Pulmonary artery endothelial cell (primary cell): Measurements from ENCODE around the gene TNFRSF8. TPM values are rescaled to one million over a fixed set of nuclear protein-coding genes. Genes with fewer than 3 reads are reported as not detected.
A peak's percentile ranks its signal among the peaks of the same experiment; 100 is the strongest.

Source experiments
- DNase-seq: peaks from one replicate; pipeline ENCODE4 v3.0.0-alpha.2; 2011; ENCODE audit warnings: low read depth, low spot score
- total RNA-seq: library from RNA; depleted of rRNA; stranded (reverse); fragments of >200 nt; gene quantifications from 2 replicates; pipeline ENCODE4 v1.2.3, GENCODE V29; 2014

TNFRSF8 gene
- total RNA-seq, 1 donor from 2014 or later: 0.20 TPM

DNA sequence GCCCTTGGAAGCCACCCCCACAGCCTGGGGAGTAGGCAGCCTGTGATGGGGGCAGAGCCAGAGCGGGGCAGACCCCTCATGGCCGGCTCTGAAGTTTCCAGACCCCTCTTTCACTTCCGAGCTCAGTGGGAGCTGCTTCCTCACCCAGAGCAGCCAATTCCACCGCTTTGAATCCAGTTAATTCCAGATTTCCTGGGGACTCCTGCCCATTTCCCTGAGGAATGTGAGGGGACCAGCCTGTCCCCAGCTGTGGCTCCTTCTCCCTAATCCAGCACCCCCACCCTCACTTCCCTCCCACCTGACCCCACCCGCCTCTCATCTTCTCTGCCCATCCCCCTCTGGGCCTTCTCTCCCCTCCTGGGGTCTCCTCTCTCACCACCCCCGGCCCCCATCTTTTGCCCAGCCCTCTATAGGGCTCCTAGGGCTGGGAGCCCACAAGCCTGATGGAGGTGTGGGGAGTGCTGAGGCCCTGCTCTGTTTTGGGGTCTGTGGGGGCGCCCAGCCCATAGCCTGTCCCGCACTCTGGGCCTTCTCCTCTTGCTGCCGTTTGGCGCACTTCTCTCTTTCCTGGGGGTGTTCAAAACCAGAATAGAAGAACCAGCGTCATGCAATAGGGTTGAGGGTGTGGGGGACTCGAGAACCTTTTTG lies 77.5 kb downstream of the TNFRSF8 start:
- DNase-seq: no peak

DNA sequence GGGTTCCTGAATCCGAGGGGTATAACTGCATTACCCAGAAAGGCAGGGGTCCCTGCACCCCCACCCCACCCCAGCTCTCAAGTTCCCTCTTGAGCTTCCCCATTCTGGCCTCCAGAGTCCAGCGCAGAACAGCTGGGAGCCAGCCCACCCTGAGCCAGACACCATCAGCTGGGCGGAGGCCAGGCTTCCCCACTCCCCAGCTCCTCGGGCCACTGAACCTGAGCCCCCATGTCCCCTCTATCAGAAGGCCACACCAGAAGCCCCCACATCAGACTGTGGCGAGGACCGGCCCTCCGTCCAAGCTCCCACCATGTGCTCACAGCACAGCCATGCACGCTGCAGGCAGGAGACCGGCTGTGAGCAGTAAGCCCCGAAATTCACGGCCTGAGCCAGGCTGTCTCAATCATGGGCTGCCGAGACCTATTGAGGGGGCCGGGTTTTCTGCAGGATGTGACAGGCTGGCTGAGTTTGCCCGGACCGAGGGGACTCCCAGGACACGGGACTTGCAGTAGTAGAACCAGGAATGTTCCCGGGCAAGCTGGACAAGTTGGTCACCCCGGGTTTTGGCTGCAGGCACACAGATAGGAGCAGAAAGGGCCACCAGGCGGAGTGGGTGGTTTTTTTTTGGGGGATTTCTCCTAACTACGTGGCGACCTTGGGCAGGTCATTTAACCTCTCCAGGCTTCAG lies 78.2 kb downstream of the TNFRSF8 start:
- no peak for DNase-seq

DNA sequence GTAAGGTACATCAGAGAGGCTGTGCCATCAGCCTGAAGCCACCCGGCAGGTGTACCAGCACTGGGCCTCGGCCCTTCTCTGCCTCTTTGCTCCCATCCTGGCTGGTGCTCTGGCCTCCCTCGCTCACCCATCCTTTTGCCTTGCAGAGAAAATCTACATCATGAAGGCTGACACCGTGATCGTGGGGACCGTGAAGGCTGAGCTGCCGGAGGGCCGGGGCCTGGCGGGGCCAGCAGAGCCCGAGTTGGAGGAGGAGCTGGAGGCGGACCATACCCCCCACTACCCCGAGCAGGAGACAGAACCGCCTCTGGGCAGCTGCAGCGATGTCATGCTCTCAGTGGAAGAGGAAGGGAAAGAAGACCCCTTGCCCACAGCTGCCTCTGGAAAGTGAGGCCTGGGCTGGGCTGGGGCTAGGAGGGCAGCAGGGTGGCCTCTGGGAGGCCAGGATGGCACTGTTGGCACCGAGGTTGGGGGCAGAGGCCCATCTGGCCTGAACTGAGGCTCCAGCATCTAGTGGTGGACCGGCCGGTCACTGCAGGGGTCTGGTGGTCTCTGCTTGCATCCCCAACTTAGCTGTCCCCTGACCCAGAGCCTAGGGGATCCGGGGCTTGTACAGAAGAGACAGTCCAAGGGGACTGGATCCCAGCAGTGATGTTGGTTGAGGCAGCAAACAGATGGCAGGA lies 79.2 kb downstream of the TNFRSF8 start:
- no peak for DNase-seq

DNA sequence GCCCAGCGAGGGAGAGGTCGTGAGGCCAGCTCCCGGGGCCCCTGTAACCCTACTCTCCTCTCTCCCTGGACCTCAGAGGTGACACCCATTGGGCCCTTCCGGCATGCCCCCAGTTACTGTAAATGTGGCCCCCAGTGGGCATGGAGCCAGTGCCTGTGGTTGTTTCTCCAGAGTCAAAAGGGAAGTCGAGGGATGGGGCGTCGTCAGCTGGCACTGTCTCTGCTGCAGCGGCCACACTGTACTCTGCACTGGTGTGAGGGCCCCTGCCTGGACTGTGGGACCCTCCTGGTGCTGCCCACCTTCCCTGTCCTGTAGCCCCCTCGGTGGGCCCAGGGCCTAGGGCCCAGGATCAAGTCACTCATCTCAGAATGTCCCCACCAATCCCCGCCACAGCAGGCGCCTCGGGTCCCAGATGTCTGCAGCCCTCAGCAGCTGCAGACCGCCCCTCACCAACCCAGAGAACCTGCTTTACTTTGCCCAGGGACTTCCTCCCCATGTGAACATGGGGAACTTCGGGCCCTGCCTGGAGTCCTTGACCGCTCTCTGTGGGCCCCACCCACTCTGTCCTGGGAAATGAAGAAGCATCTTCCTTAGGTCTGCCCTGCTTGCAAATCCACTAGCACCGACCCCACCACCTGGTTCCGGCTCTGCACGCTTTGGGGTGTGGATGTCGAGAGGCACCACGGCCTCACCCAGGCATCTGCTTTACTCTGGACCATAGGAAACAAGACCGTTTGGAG lies 80.0 kb downstream of the TNFRSF8 start:
- no peak for DNase-seq

DNA sequence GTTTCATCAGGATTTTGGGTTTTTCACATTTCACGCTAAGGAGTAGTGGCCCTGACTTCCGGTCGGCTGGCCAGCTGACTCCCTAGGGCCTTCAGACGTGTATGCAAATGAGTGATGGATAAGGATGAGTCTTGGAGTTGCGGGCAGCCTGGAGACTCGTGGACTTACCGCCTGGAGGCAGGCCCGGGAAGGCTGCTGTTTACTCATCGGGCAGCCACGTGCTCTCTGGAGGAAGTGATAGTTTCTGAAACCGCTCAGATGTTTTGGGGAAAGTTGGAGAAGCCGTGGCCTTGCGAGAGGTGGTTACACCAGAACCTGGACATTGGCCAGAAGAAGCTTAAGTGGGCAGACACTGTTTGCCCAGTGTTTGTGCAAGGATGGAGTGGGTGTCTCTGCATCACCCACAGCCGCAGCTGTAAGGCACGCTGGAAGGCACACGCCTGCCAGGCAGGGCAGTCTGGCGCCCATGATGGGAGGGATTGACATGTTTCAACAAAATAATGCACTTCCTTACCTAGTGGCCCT lies 80.6 kb downstream of the TNFRSF8 start:
- DNase-seq: peak; percentile 57

DNA sequence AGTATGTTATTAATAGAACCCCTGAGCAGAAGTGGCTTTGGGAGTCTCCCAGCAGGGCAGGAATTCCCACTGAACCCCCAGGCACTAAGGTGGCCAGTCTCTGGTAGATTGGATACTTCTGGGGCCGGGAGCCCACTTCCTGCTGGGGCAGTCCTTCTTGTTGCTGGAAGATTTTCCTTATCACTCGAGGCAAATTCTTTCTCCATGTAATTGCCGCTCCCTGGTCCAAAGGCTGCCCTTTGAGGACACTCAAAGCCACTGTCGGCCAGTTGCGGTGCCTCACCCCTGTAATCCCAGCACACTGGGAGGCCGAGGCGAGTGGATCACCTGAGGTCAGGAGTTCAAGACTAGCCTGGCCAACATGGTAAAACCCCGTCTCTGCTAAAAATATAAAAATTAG lies 81.1 kb downstream of the TNFRSF8 start:
- DNase-seq: no peak

DNA sequence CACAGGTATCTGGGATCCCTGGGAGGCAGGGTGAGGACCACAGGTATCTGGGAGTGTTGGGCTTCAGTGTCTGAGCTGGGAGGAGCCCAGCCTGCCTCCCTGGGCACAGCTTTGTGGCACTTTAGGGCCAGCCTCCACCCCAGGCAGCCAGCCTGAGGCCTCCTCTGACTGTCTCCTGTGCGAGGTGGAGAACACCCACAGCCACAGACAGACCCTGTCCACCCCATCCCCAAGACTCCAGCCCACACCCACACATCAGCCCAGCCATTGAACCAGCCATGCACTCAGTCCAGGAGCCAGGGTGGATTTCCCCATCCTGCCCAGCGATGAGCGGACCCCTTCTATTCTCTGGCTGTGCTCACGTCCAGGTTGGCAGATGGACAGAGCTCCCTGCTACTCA lies 81.9 kb downstream of the TNFRSF8 start:
- DNase-seq: no peak

DNA sequence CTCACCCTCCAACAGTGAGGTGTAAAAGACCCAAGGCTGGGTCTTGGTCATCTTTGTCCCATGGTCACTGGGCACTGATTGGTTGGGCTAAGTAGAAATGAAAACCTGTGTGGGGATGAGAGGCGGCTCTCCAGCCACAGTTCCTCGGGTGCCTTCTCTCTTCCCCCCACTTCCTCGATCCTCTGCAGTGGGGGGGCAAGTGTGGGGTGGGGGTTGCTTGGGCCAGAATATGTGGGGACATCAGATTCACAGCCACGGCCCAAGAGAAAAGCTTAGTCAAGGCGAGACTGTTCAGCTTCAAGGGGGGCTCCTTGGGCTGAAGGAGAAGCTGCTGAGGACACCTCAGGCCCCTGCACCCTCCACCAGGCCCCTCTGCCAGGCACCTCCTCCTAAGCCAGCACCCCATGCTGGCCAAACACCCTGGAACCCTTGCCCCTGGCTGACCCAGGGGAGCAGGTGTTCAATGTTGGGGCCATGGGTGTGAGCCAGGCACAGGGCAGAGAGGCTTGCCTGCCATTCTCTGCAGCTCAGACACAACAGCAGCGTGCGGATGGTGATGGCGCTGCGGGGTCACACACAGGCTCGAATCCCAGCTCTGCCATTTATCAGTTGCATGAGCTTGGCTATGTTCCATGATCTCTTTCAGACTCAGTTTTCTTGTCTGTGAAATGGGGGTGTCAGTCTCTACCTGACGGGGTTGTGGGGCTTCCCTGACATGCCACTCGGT lies 82.7 kb downstream of the TNFRSF8 start:
- no peak for DNase-seq

DNA sequence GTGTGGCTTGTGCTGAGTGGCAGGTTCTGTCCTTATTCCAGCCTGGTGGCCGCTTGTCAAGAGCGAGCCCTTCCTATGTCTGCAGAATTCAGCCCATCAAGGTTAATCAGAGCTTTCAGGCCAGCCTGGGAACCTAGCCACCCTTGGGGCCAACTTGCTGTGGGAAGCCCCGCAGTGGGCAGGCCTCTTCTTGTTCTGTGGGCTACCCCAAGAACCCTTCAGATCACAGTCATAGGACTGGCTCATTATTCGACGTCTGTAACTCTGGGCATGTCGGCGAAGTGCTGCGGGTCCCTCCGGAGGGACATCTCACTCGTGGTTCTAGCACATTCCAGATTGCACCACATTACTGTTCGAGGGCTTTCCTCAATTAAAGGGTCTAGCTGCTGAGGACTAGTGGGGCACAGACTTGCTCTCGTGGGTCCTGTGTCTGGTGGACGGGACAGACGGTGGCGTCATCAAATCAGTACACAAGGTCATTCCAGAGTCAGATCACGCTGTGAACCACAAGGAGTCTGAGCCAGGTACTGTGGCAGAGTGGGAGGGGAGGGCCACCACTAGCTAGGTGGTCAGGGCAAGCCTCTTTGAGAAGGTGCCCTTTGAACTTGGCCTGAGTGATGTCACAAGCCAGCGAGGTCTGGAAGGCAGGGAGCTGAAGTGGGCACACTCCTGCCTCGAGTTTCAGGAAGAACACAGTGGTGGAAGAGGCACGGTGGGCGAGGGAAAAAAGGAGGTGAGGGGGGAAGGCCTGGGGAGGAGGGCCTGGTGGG lies 83.4 kb downstream of the TNFRSF8 start:
- no peak for DNase-seq

DNA sequence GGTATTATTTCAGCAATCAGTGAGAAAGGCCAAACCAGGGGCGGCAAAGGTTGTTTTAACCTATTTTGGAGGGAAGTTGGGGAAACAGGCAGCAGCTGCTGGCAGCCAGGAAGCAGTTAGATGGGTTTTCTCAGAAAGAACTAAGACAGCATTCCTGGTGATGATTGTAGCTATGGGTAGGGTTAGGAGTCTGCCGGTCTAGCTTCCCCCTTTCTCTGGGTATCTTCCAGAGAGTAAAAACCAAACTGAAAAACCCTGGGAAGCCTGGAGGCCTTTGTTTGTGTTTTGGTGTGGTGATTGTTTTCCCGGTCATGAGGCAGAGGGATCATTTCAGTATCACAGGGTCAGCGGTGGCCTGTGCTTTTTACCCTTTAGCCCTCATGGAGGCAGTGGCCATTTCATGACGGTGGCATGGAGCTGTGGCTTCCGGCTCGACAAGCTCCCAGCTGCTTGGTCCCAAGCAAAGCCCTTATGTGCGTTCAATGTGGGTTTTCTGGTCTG lies 84.1 kb downstream of the TNFRSF8 start:
- DNase-seq: no peak

DNA sequence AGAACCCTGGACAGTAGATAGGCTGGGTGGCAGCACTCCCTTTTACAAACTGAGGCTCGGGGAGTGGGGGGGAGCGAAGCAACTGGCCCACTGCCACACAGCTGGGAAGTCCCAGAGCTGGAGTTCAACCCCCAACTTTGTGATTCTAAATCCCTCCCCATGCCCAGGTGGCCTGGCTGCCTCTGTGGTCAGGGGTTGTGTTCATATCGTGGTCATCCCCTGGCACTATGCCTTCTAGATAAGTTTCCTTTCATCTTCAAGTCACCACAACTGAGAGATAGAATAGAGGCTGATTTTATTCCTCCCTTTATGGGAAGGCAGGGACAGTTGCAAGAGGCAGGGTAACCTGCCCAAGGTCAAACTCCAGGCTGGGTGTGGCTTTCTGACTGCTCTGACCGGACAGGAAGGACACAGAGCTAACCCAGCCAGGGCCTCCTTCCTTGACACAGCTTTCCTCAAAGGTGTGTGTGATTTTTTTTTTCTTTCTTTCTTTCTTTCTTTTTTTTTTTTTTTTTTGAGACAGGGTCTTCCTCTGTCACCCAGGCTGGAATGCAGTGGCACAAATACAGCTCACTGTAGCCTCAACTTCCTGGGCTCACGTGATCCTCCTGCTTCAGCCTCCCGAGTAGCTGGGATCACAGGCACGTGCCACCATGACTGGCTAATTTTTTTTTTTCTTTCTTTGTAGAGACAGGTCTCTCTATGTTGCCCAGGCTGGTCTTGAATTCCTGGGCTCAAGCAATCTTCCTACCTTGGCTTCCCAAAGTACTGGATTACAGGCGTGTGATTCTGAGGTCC lies 85.3 kb downstream of the TNFRSF8 start:
- DNase-seq: no peak

DNA sequence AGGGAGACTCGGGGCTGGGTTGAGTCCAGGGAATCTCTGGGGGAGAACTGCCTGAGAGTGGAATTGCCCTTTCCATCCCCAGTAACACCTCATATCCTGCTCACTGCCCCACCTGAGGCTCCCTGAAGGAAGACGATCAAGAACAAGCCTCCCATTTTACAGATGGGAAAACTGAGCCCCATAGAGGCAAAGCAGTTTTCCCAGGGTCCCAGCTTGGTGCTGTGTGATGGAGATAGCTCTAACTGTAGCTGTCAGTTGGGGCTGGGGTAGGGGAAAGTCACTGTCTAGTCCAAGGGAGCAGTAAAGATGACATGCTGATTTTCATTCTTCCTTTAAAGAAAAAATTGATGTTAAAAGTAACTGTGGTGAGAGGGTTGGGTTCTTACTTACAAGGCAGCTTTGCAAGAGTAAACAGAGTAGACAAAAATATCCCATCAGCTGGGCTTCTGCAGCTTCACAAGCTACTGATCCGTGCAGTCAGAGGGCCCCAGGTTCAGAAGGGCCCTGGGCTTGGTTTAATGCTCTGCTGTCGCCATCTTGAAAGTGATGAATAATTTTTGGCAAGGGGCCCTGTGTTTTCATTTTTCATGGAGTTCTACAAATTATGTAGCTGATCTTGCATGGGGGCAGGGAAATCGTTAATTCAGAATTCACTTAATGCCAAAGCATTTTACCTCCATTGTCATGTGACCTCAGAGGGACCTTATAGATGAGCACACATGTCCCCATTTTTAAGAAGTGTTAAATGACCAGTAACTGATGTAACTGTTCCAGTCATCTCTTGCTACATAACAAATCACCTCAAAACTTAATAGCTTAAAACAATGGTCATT lies 86.1 kb downstream of the TNFRSF8 start:
- DNase-seq: no peak

DNA sequence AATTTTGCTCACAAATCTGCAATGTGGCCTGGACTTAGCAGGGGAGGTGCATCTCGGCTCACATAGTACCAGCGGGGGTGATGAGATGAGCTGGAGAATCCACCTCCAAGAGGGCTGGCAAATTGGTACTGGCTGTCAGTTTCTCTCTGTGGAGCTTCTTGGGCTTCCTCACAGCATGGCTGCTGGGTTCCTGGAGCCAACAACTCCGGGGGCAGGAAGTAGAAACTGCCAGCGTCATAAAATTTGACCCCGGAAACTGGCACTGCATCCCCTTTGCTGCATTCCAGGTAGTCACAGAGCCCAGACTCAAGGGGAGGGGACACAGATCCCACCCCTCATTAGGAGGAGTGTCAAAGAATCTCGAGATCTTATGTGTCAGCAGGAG lies 86.7 kb downstream of the TNFRSF8 start:
- no peak for DNase-seq

DNA sequence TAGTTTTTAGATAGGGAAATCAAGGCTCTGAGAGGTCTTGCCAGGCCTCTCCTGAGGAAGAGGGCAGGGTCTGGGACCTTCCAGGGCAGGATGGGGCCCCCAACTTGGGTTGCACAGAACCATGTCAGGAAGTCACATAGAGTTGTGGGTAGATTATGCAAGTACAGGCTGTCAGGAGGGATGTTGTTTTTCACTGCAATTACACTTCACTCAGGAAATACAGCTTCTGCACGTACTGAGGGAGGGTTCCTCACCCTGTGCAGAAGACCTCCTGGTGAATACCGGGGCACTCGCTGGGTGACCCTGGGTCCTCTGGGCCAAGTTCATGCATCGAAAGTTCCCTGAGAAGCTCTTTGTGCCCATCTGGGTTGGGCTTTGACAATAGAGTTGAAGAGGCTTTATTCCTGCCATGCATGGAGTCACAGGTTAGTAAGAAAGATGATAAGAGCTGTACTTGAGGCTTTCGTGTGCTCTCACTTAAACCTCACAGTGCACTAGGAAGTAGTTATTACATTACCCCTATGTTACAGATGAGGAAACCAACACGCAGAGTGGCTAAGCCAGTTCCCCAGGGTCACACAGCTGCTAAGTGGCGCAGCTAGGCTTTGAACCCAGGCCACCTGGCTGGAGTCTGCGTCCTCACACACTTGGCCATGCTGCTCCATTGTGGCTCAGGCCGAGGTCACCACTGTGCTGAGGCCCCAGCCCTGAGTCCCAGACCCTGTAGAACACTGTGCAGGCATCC lies 87.5 kb downstream of the TNFRSF8 start:
- DNase-seq: no peak

DNA sequence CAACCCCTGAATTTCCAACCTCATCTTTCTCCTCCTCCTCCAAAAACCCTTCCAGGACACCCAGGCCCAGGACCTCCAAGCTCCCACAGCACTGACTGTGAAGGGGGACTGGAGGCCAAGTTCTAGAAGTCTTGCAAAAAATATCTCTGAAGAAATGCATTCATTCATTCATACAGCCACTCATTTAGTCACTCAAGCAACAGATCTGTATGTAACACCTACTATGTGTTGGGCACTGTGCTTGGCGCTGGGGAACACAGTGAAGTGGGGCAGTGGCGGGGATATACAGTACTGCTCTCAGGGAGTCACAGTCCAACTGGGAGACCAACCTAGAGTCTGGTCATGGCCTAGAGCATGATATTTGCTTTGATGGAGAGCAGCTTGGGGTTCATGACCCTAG lies 88.4 kb downstream of the TNFRSF8 start:
- no peak for DNase-seq

DNA sequence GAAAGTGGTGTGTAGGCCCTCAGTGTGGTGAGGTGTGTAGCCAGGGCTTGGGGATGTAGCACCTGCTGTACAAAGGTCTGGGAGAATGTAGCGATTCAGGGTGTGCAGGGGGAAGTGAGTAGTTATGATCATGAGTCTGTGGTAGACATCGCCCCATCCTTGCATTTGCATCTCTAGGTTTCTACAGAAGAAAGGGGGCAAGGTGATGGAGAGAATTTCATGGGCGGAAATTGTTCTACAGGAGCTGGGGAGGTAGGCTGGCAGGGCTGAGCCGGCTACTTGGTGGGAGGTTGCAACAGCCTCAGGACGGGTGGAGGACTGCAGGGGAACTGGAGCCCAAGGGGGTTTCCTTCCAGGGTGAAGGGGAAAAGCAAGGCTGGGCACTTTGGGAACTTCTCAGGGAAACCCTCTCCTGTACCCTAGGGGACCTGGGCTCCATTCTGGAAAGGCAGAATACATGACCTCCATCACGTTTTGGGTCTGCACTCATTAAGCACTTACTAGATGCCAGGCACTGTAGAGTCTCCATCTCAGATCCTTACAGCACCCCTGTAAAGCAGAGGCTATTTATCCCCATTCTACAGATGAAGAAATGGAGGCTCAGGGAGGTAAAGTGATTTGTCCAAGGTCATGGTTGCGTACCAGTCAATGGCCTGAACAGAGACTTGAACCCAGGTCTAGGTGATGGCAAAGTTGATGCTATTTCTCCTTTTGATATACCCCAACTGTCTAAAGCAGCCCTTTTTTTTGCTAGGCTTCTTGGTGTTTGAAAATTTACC lies 89.2 kb downstream of the TNFRSF8 start:
- no peak for DNase-seq

DNA sequence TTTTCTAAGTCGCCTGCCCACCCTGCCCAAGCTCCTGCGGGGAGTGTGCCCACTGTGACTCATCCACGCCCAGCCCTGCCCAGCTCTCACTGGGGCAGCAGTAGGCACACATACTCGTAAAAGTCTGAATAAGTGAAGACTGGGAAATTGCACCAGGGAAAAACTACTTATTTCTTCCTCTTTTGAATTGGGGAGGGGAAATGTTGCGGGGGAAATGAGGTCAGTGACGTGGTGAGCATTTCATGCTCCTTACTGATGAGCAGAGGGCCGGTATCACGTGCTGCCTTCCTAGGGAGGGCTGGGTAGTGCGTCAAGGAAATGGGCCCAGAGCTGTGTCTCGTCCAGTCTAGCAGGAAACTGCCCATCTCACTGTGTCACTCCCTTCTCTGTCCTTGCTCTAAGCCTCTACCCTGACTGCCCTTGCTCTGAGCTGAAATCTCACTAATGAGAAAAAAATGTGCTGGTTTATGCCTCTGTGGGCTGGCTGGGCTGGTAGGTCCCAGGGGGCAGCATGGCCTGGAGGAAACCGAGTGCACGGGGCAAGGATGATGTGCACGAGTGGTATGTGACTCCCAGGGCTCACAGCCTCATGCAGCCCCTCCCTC lies 90.2 kb downstream of the TNFRSF8 start:
- DNase-seq: no peak
